Mesenchymal stem cell (in vitro differentiated cells and primary cell): ENCODE results near the gene PTPRU.

ENCODE experiments used
- DNase-seq: peaks from one replicate; pipeline ENCODE4 v3.0.0-alpha.2; 2013
- H2AFZ ChIP-seq: one replicate; pipeline ENCODE4 v1.6.1; 2013; ENCODE audit warnings: low read depth, mild to moderate bottlenecking, control low read depth, inconsistent platforms, low read length, moderate library complexity
- H2AK5ac ChIP-seq: 2 replicates; pipeline ENCODE4 v1.6.1; 2013; ENCODE audit warnings: low read length, moderate library complexity, mild to moderate bottlenecking, inconsistent platforms; ENCODE audit not compliant: severe bottlenecking
- H2BK120ac ChIP-seq: one replicate; pipeline ENCODE4 v1.6.1; 2013; ENCODE audit warnings: low read depth, mild to moderate bottlenecking, inconsistent platforms, low read length, moderate library complexity
- H2BK12ac ChIP-seq, 2 experiments: one replicate each; pipeline ENCODE4 v1.6.1; 2013; ENCODE audit warnings: inconsistent platforms in 2 of 2, low read length in 2 of 2, mild to moderate bottlenecking in 2 of 2, moderate library complexity in 2 of 2, control low read depth in 1 of 2
- H2BK15ac ChIP-seq: one replicate; pipeline ENCODE4 v1.6.1; 2013; ENCODE audit warnings: mild to moderate bottlenecking, low read depth, inconsistent platforms; ENCODE audit not compliant: poor library complexity, severe bottlenecking
- H2BK5ac ChIP-seq: 2 replicates; pipeline ENCODE4 v1.6.1; 2013; ENCODE audit warnings: low read depth, mild to moderate bottlenecking, low read length, control low read depth, inconsistent platforms; ENCODE audit not compliant: poor library complexity, severe bottlenecking
- H3K14ac ChIP-seq, 2 experiments: one replicate each; pipeline ENCODE4 v1.6.1; 2013; ENCODE audit warnings: inconsistent platforms in 2 of 2, low read length in 2 of 2, control low read depth in 1 of 2, mild to moderate bottlenecking in 1 of 2, moderate library complexity in 1 of 2
- H3K18ac ChIP-seq, 2 experiments: one replicate each; pipeline ENCODE4 v1.6.1; 2013; ENCODE audit warnings: inconsistent platforms in 2 of 2, low read length in 2 of 2, control low read depth in 1 of 2, low read depth in 1 of 2, mild to moderate bottlenecking in 1 of 2
- H3K23ac ChIP-seq, 2 experiments: one replicate each; pipeline ENCODE4 v1.6.1; 2013; ENCODE audit warnings: inconsistent platforms in 2 of 2, low read length in 2 of 2, mild to moderate bottlenecking in 2 of 2, moderate library complexity in 2 of 2, control low read depth in 1 of 2
- H3K27ac ChIP-seq: 2 replicates; pipeline ENCODE4 v1.5.1; 2013; ENCODE audit warnings: mild to moderate bottlenecking, moderate library complexity, low read length, control low read depth, inconsistent platforms; ENCODE audit not compliant: poor library complexity, severe bottlenecking
- H3K27me3 ChIP-seq, 2 experiments: 2 replicates each; pipeline versions ENCODE4 v1.6.1 to v1.7.0; 2013; ENCODE audit warnings: low read length in 2 of 2, mild to moderate bottlenecking in 2 of 2, moderate library complexity in 2 of 2, control low read depth in 1 of 2, inconsistent platforms in 1 of 2; ENCODE audit not compliant: control insufficient read depth in 1 of 2, insufficient read depth in 1 of 2
- H3K36me3 ChIP-seq, 2 experiments: 2 replicates each; pipeline versions ENCODE4 v1.6.1 to v1.7.0; 2013; ENCODE audit warnings: low read length in 2 of 2, control low read depth in 1 of 2, inconsistent platforms in 1 of 2, low read depth in 1 of 2, mild to moderate bottlenecking in 1 of 2; ENCODE audit not compliant: insufficient read depth in 2 of 2, control insufficient read depth in 1 of 2
- H3K4ac ChIP-seq, 2 experiments: one replicate each; pipeline ENCODE4 v1.6.1; 2013; ENCODE audit warnings: inconsistent platforms in 2 of 2, low read length in 2 of 2, mild to moderate bottlenecking in 2 of 2, moderate library complexity in 2 of 2, control low read depth in 1 of 2, low read depth in 1 of 2
- H3K4me1 ChIP-seq: 2 replicates; pipeline ENCODE4 v1.6.1; 2013; ENCODE audit warnings: low read depth, low read length, control low read depth; ENCODE audit not compliant: control insufficient read depth, insufficient read depth
- H3K4me2 ChIP-seq: 2 replicates; pipeline ENCODE4 v1.6.1; 2013; ENCODE audit warnings: low read length, mild to moderate bottlenecking, inconsistent platforms; ENCODE audit not compliant: poor library complexity, severe bottlenecking
- H3K4me3 ChIP-seq, 2 experiments: 2 replicates each; pipeline versions ENCODE4 v1.5.1 to v1.7.0; 2013; ENCODE audit warnings: low read length in 2 of 2, mild to moderate bottlenecking in 2 of 2, control low read depth in 1 of 2, low read depth in 1 of 2; ENCODE audit not compliant: insufficient read depth in 1 of 2
- H3K79me1 ChIP-seq: replicated peaks from 2 replicates; pipeline ENCODE4 v1.6.1; 2013; ENCODE audit warnings: mild to moderate bottlenecking, control low read depth, low read length, inconsistent platforms; ENCODE audit not compliant: poor library complexity, severe bottlenecking
- H3K9ac ChIP-seq: 2 replicates; pipeline ENCODE4 v1.7.0; 2013; ENCODE audit warnings: mild to moderate bottlenecking, low read length, moderate library complexity
- H3K9me3 ChIP-seq: 2 replicates; pipeline ENCODE4 v1.7.0; 2013; ENCODE audit warnings: mild to moderate bottlenecking, low read length; ENCODE audit not compliant: control insufficient read depth
- H4K8ac ChIP-seq: one replicate; pipeline ENCODE4 v1.6.1; 2013; ENCODE audit warnings: inconsistent platforms, mild to moderate bottlenecking, low read length, moderate library complexity
- H4K91ac ChIP-seq: one replicate; pipeline ENCODE4 v1.6.1; 2013; ENCODE audit warnings: mild to moderate bottlenecking, low read length, inconsistent platforms
- WGBS: methylation state at CpG from one replicate; pipeline ENCODE4 v1.1.7; 2013; ENCODE audit warnings: mixed read lengths; 5-methylcytosine and 5-hydroxymethylcytosine counted together

PTPRU gene

GRCh38 chr1:29368936-29369932, 132.9 kb downstream of the PTPRU start:
- H2AK5ac ChIP-seq = no peak overlapping the region
- no peak overlapping the region for H3K4me3 ChIP-seq
- no peak overlapping the region for H4K8ac ChIP-seq
- no peaks in the 10 kb centered on the region for H3K79me1 ChIP-seq
- no peak overlapping the region for H2BK12ac ChIP-seq
- H3K14ac ChIP-seq = no peak overlapping the region
- DNase-seq = no peak
- no peak overlapping the region for H3K4ac ChIP-seq
- no peak overlapping the region for H4K91ac ChIP-seq
- no peaks in the 10 kb centered on the region for H3K36me3 ChIP-seq
- H3K9ac ChIP-seq = no peak overlapping the region
- H3K18ac ChIP-seq = no peak overlapping the region
- no peaks in the 10 kb centered on the region for H3K4me1 ChIP-seq
- no peak overlapping the region for H3K23ac ChIP-seq
- H3K27me3 ChIP-seq = peaks cover 25 to 77% of the 10 kb centered on the region in 2 experiments
- H3K9me3 ChIP-seq = peaks cover 7% of the 10 kb centered on the region
- no peak overlapping the region for H3K27ac ChIP-seq
- H3K4me2 ChIP-seq = no peak overlapping the region
- no peak overlapping the region for H2BK120ac ChIP-seq
- WGBS = 84% methylated on average over 17 of the region's 17 CpGs
- H2AFZ ChIP-seq = no peak overlapping the region
- no peak overlapping the region for H2BK15ac ChIP-seq
- H2BK5ac ChIP-seq = no peak overlapping the region

GRCh38 chr1:29370067-29370466, 133.7 kb downstream of the PTPRU start:
- no peaks in the 10 kb centered on the region for H3K79me1 ChIP-seq
- no peak overlapping the region for H2BK5ac ChIP-seq
- no peak overlapping the region for H2BK12ac ChIP-seq
- DNase-seq = no peak
- H3K36me3 ChIP-seq = no peaks in the 10 kb centered on the region
- no peak overlapping the region for H3K4ac ChIP-seq
- H3K4me3 ChIP-seq = no peak overlapping the region
- no peak overlapping the region for H2AFZ ChIP-seq
- H3K4me2 ChIP-seq = no peak overlapping the region
- H3K4me1 ChIP-seq = no peaks in the 10 kb centered on the region
- H3K18ac ChIP-seq = no peak overlapping the region
- no peak overlapping the region for H4K8ac ChIP-seq
- H3K27me3 ChIP-seq = peaks cover 23 to 71% of the 10 kb centered on the region in 2 experiments
- H4K91ac ChIP-seq = no peak overlapping the region
- no peak overlapping the region for H2BK15ac ChIP-seq
- no peak overlapping the region for H3K9ac ChIP-seq
- H3K23ac ChIP-seq = no peak overlapping the region
- no peak overlapping the region for H3K27ac ChIP-seq
- H3K9me3 ChIP-seq = peaks cover 11% of the 10 kb centered on the region
- H2AK5ac ChIP-seq = no peak overlapping the region
- H3K14ac ChIP-seq = no peak overlapping the region
- WGBS = 74% methylated on average over 3 of the region's 3 CpGs
- no peak overlapping the region for H2BK120ac ChIP-seq

- no peak overlapping the region for H2BK15ac ChIP-seq
- H3K4me2 ChIP-seq = no peak overlapping the region
- no peaks in the 10 kb centered on the region for H3K79me1 ChIP-seq
- H3K27me3 ChIP-seq = peaks cover 23 to 59% of the 10 kb centered on the region in 2 experiments
- H2BK5ac ChIP-seq = no peak overlapping the region
- H3K23ac ChIP-seq = no peak overlapping the region
- no peak overlapping the region for H3K27ac ChIP-seq
- H3K36me3 ChIP-seq = no peaks in the 10 kb centered on the region
- H4K8ac ChIP-seq = no peak overlapping the region
- no peak overlapping the region for H3K18ac ChIP-seq
- H3K4me1 ChIP-seq = no peaks in the 10 kb centered on the region
- H2BK120ac ChIP-seq = no peak overlapping the region
- peaks cover 21% of the 10 kb centered on the region for H3K9me3 ChIP-seq
- H2BK12ac ChIP-seq = no peak overlapping the region
- no peak overlapping the region for H2AFZ ChIP-seq
- no peak overlapping the region for H3K4ac ChIP-seq
- H4K91ac ChIP-seq = no peak overlapping the region
- H3K14ac ChIP-seq = no peak overlapping the region
- 68% methylated on average over 5 of the region's 5 CpGs for WGBS
- no peak for DNase-seq
- no peak overlapping the region for H3K9ac ChIP-seq
- H2AK5ac ChIP-seq = no peak overlapping the region
- no peak overlapping the region for H3K4me3 ChIP-seq
Observed at GRCh38 chr1:29371332-29371731, 135.0 kb downstream of the PTPRU start.

- no peak overlapping the region for H3K9ac ChIP-seq
- WGBS = 93% methylated on average over 2 of the region's 4 CpGs
- no peaks in the 10 kb centered on the region for H3K79me1 ChIP-seq
- no peak overlapping the region for H3K4me2 ChIP-seq
- no peak overlapping the region for H2AFZ ChIP-seq
- no peak overlapping the region for H3K14ac ChIP-seq
- H3K27me3 ChIP-seq = peaks cover 23 to 55% of the 10 kb centered on the region in 2 experiments
- H3K36me3 ChIP-seq = no peaks in the 10 kb centered on the region
- no peak overlapping the region for H4K91ac ChIP-seq
- H2BK120ac ChIP-seq = no peak overlapping the region
- no peak overlapping the region for H3K18ac ChIP-seq
- H2BK12ac ChIP-seq = no peak overlapping the region
- H2AK5ac ChIP-seq = no peak overlapping the region
- H3K27ac ChIP-seq = no peak overlapping the region
- H2BK15ac ChIP-seq = no peak overlapping the region
- no peak overlapping the region for H3K4ac ChIP-seq
- no peak overlapping the region for H4K8ac ChIP-seq
- no peak overlapping the region for H3K23ac ChIP-seq
- H3K4me3 ChIP-seq = no peak overlapping the region
- no peaks in the 10 kb centered on the region for H3K4me1 ChIP-seq
- peaks cover 26% of the 10 kb centered on the region for H3K9me3 ChIP-seq
- no peak for DNase-seq
- H2BK5ac ChIP-seq = no peak overlapping the region
Observed at GRCh38 chr1:29372108-29372507, 135.8 kb downstream of the PTPRU start.
